HK-2 (cell line): ENCODE measurements around the gene GNA15.
A peak's percentile ranks its signal among the peaks of the same experiment; 100 is the strongest.
"Not testable (repeated sequence)": the region's sequence is repeated elsewhere in the genome, so short reads cannot be mapped to it uniquely, and the experiment has no call there.

ENCODE experiments used
- DNase-seq: peaks from one replicate; pipeline ENCODE4 v3.0.0-alpha.2; 2018; ENCODE audit not compliant: unreplicated experiment

Gene GNA15

DNA sequence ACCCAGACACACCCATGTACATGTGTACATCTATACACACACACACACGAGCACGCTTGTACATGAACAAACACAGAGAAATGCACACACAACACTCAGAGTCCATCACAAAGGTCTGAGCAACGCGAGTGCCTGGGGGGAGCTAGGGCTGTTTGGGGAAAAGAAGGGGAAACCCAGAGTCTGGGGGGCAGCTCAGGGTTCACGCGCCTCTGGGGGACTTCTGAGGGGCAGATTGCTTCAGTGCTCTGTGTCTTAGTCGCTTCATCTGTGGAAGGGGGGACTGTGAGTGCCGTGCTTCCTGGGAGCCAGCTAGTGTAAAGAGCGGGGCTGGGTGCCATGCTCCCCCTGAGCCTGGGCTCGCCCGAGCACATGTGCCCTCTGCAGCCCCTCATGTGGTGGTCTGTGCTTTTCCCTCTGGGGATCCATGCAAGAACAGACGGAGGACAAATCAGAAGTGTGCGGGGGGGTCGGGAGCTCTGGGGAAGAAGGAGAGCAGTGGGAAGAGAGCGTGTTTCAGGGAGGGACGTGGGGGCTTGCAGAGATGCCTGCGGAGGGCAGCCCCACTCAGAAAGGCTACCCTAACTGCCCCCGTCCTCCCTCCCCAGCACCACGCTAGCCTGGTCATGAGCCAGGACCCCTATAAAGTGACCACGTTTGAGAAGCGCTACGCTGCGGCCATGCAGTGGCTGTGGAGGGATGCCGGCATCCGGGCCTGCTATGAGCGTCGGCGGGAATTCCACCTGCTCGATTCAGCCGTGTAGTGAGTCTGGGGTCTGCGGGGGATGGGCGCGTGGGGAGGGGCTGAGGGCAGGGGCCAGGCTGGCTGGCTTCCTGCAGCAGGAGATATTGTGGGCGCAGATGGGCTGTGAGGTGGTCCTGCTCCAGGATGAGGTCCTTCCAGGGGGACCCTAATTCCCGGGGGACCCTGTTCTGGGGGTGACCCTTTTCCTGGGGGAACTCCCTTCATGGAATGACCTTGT lies 14.0 kb downstream of the GNA15 start:
- no peak for DNase-seq

DNA sequence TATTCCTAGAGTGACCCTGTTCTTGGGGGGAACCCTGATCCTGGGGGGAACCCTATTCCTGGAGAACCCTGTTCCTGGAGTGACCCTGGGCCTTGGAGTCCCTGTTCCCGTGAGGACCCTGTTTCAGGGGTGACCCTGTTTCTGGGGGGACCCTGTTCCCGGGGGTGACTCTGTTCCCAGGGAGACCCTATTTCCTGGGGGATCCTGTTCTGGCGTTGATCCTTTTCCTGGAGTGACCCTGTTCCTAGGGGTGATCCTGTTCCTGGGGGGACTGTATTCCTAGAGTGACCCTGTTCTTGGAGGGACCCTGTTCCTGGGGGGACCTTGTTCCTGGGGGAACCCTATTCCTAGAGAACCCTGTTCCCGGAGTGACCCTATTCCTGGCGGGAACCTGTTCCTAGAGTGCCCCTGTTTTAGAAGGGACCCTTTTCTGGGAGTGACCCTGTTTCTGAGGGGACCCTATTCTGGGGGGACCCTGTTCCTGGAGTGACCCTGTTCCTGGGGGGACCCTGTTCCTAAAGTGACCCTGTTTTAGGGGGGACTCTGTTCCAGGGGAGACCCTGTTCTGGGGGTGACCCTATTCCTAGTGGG lies 15.0 kb downstream of the GNA15 start:
- no peak for DNase-seq

DNA sequence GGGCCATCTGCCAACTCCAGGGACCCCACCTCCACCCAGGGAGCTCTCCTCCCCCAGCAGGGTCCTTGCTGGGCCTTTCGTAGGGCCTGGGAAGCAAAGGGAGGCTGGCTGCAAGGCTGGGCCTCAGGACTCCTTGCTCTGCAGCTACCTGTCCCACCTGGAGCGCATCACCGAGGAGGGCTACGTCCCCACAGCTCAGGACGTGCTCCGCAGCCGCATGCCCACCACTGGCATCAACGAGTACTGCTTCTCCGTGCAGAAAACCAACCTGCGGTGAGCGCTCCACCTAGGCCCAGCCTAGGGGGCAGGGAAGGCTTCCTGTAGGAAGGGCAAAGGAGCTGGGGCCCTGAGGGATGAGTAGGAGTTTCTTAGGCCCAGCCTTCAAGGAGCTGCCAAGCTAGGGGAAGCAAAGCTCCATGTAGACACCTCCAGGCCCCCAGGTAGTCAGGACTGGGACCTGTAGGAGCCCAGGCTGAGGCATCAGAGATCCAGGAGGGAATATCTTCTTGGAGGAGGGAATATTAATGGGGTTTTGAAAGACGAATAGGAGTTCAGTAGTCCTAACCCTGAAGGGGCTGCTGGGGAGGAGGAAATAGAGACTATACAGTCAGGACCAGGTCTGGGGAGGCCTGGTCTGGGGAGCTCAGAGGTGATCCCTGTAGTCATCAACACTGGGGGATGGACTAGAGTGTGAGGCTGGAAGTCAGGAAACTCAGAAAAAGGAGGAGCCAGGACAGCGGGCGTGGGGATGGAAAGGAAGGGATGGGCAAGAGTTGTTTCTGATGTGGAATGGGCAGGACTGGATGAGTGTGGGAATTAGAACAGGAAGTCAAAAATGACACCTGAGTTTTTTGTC lies 16.0 kb downstream of the GNA15 start:
- no peak for DNase-seq

DNA sequence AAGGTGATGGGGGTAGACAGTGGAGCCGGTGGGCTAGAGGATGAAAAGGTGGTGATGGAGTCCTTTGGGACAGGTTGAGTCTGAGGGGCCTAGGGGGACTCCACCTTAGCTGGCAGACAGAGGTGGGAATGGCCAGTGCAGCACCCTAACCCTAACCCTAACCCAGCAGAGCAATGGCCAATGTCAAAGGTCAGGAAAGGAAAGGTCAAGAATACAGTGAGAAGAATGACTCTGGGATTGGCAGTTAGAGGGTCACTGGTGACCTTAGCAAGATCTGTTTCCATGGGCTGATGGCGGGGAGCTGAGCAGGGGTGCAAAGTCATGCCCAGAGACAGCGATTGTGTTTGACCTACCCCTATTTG lies 16.6 kb downstream of the GNA15 start:
- DNase-seq, result no peak

DNA sequence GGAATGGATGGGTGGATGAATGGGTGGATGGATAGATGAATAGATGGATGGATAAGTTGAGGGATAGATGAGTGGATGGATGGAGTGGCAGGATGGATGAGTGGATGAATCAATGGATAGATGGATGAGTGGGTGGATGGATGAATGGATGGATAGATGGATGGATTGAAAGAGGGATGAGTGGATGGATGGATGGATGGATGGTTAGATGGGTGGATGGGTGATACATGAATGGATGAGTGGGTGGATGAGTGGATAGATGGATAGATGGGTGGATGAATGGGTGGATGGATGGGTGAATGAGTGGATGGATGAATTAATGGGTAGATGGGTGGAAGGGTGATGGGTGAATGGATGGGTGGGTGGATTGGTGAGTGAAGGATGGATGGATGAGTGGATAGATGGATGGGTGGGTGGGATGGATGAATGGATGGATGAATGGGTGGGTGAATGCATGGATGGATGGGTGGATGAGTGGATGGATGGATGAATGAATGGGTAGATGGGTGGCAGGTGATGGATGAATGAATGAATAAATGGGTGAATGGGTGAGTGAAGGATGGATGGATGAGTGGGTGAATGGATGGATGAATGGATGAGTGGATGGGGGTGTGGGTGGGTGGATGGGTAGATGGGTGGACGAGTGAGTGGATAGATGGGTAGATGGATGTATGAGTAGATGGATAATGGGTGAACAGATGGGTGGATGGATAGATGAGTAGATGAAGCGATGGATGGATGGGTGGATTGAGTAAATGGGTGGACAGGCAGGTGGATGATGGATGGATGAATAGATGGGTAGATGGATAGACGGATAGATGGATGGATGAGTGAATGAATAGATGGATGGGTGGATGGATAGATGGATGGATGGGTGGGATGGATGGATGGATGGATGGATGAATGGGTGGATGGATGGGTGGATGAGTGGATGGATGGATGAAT lies 17.7 kb downstream of the GNA15 start:
- DNase-seq, result no peak

DNA sequence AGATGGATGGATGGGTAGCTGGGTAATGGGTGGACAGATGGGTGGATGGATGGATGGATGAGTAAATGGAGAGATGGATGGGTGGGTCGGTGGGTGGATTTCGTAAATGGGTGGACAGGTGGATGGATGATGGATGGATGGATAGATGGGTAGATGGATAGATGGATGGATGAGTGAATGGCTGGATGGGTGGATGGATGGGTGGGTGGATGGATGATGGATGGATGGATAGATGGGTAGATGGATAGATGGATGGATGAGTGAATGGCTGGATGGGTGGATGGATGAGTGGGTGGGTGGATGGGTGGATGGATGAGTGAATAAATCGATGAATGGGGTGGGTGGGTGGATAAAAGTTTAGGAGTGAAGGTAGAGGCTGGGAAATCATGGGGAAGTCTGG lies 18.6 kb downstream of the GNA15 start:
- DNase-seq, result not testable (repeated sequence)

DNA sequence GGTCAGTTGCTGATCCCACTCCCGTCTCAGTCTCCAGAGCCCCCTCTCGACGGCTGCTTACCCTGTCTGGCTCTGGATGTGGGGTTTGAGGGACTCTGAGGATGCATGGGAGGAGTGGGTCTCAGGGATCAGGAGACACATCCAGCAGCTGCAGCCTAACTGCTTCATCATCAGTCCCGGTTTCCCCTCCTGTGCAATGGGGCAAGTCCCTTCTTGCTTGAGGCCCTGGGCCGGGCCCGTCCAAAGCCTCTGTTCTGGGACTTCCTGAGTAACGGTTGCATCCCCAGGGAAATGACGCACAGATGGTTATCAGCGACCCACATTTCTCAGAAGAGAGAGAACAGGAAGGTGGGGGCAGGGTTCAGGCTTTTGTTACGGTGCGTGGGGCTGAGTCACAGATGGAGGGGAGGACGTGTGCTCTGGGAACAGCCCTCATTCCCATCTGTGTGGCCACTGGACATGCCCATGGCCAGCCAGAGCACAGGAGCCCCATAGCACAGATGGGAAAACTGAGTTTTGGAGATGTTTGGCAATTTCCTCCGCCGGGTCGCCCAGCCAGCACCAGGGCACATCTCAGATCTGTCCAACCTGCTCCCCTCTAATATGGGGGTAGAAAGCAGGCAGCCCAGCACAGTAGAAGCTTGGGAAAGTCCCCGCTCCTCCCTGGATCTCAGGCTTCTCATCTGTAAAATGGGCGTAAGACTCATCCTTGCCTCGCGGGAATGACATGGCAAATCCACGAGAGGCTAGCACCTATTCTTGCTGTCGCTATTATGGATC lies 19.3 kb downstream of the GNA15 start:
- DNase-seq, result peak; percentile 89

DNA sequence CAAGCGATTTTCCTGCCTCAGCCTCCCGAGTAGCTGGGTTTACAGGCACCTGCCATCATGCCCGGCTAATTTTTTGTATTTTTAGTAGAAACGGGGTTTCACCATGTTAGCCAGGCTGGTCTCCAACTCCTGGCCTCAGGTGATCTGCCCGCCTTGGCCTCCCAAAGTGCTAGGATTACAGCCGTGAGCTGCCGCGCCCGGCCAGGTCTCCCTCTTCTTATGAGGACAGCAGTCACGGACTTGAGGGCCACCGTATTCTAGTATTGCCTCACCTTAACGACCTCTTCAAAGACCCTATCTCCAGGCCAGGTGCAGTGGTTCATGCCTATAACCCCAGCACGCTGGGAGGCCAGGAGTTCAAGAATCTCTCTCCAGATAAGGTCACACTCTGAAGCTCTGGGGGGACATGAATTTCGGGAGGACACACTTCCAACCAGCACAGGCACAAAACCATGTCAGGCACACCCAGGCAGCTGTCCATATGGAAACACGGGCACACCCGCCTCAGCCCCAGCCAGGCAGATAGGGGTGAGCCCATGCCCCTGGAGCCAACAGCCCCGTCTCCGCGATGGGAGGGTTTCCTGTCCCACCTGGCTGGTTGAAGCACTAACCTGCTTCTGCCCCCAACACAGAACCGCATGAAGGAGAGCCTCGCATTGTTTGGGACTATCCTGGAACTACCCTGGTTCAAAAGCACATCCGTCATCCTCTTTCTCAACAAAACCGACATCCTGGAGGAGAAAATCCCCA lies 21.4 kb downstream of the GNA15 start:
- no peak for DNase-seq

DNA sequence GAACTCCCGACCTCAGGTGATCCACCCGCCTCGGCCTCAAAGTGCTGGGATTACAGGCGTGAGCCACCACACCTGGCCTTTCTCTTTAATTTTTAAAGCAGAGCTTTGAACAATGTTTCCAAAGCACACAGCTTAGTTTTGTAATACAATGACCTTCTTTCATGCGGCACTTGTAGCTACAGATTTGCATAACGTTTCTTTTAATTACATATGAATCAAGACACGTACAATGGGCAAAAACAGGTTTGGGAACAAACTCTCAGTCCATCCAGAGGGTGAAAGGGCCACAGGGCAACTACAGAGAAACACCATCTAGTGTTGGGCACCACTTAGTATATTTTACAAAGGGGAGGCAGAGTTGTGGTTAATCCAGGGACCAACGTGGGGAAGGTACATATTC lies 23.7 kb downstream of the GNA15 start:
- DNase-seq, result no peak

DNA sequence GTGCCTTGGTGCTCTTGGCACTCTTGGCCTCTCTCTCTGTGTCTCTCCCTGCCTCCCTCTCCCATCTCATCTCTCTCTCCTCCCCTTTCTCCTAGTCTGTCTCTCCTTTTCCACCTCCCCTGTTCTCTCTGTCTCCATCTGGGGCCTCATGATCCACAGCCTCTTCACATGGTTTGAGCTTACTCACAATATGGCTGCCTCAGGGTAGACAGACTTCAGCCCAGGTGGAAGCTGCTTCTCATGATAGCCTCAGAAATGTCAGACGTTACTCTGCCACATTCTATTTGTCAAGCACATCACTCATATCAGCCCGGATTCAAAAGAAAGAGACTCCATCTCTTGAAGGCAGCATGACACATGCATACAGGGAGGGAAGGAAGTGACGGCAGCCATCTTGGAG lies 24.4 kb downstream of the GNA15 start:
- no peak for DNase-seq

DNA sequence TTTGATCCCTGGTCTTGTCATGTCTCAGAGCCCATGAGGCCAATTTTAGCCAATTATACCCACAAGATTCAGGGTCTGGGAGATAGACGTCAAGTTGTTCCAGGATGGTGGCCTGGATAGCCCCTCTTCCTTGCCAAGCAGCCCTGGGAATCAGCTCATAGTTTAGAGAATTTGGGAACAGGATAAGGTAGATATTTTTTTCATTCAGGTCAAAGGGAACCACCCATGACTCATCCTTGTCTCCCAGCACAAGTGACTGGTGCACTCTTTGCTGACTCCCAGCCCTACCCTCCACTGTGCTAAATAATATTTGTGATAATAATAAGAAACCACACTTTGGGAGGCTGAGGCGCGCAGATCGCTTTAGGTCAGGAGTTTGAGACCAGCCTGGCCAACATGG lies 25.6 kb downstream of the GNA15 start:
- no peak for DNase-seq

DNA sequence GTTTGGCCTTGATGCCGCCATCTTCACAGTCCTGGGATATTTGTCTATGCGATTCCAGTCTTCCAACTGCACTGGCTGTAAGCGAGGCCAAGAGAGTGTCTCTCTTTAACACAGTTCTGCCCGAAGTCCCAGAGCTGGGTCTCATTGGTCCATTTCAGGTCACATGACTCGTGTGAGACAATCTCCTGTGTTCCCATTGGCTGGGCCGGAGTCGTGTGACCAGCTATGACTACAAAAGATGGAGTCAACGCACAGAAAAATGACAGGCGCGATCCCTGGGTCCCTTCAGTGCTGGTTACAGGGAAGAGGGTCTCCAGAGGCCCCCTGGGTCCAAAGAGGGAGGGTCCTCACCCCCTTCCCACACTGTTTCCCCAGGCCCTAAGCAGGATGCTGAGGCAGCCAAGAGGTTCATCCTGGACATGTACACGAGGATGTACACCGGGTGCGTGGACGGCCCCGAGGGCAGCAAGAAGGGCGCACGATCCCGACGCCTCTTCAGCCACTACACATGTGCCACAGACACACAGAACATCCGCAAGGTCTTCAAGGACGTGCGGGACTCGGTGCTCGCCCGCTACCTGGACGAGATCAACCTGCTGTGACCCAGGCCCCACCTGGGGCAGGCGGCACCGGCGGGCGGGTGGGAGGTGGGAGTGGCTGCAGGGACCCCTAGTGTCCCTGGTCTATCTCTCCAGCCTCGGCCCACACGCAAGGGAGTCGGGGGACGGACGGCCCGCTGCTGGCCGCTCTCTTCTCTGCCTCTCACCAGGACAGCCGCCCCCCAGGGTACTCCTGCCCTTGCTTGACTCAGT lies 26.8 kb downstream of the GNA15 start:
- no peak for DNase-seq

DNA sequence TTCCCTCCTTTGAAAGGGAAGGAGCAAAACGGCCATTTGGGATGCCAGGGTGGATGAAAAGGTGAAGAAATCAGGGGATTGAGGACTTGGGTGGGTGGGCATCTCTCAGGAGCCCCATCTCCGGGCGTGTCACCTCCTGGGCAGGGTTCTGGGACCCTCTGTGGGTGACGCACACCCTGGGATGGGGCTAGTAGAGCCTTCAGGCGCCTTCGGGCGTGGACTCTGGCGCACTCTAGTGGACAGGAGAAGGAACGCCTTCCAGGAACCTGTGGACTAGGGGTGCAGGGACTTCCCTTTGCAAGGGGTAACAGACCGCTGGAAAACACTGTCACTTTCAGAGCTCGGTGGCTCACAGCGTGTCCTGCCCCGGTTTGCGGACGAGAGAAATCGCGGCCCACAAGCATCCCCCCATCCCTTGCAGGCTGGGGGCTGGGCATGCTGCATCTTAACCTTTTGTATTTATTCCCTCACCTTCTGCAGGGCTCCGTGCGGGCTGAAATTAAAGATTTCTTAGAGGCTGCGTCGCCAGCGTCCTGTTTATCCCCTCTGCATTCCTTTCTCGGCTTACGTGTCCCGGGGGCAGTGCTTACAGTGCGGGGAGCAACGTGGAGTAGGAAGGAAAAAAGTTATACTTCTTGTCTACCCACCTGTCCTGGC lies 27.5 kb downstream of the GNA15 start:
- DNase-seq, result peak; percentile 69

DNA sequence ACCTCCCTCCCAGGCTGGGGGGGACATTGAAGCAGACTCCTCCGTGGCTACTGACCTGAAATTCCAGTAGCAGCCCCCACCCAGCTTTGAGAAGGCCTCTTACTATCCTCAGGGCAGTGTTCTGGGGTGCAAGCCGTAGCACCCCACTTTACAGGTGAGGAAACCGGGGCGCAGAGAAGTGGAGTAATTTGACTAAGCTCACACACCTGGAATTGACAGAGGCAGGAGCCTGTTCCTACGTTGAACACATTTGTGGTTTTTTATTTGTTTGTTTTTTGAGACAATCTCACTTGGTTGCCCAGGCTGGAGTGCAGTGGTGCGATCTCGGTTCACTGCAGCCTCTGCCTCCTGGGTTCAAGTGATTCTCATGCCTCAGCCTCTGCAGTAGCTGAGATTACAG lies 28.1 kb downstream of the GNA15 start:
- DNase-seq, result no peak

DNA sequence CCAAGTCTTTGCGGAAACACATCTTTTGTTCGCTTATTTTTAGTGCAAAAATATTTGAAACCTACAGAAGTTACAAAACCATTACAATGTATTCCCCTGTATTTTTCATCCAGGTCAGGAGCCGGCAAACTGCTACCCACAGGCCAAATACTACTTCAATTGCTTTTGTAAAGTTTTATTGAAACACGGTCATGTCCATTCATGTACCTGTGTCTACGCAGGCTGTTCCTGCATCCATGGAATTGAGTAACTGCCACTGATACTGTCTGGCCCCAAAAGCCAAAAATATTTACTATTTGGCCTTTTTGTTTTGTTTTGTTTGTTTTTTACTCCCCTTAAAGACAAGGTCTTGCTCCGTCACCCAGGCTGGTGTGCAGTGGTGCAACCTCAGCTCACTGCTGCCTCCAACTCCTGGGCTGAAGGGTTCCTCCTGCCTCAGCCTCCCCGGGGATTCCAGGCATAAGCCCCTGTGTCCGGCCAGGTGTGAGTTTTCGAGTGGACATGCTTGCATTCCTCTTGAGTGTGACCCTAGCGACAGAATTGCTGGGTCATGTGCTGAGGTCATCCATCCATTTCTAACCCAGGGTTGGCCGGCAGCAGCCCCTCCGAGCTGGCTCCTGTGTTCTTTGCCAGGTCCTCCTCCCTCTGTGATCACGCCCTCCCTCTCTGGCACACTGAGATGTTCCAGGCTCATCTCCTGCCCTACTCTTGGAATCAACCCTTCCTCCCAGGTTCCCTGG lies 31.9 kb downstream of the GNA15 start:
- no peak for DNase-seq

DNA sequence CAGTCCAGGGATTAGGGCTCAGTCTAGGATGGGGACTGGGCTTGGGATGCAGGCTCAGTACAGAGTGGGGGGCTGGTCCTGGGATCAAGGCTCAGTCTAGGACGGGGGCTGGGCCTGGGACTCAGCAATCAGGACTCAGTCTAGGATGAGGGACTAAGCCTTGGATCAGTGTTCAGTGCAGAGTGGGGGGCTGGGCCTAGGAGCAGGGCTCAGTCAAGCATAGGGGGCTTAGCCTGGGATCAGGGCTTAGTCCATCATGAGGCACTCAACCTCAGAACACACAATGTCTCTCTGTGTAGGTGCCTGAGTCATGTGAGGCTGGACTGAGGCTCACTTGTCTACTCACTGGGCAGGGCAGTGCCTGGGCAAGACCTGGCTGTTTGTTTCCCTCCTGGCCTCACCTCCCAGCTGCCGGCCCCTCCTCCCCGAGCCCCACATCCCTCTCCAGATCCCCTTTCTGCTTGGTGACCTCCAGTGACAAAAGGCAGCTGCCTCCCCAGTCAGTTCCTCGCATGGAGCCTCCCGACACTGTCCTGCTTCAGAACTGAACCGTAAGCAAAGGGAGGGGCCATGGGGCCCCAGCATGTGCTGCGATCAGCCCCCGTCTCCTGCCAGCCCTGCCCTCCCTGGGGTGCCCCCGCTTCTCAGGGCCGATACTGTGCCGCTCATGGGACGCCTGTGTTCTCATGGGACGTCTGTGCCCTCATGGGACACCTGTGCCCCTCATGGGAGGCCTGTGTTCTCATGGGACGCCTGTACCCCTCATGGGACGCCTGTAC lies 36.2 kb downstream of the GNA15 start:
- no peak for DNase-seq

DNA sequence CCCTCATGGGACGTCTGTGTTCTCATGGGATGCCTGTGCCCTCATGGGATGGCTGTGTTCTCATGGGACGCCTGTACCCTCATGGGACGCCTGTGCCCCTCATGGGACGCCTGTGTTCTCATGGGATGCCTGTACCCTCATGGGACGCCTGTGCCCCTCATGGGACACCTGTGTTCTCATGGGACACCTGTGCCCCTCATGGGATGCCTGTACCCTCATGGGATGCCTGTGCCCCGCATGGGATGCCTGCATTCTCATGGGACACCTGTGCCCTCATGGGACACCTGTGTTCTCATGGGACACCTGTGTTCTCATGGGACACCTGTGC lies 36.8 kb downstream of the GNA15 start:
- DNase-seq, result not testable (repeated sequence)
